Measurements from ENCODE around the gene PCDHA10. TPM values are rescaled to one million over a fixed set of nuclear protein-coding genes. Genes with fewer than 3 reads are reported as not detected.
"Not testable (repeated sequence)": the region's sequence is repeated elsewhere in the genome, so short reads cannot be mapped to it uniquely, and the experiment has no call there.

Gene PCDHA10
- total RNA-seq, 4 donors from 2014 or later = 0.38 to 5.8 (median 0.46) TPM

- Histone ChIP-seq H3K9me3 (peaks cover 0 to 34% (median 12%) of the 10 kb centered on the region in 4 donors), H3K4me3 (peak within 1 kb of the TSS in 2 of 4 donors; percentile 6 to 23), H3K4me1 (no peaks in the 10 kb centered on the region), H3K27ac (no peak within 1 kb of the TSS), H3K27me3 (no peaks in the 10 kb centered on the region), H3K36me3 (no peaks in the 10 kb centered on the region)
- TF ChIP-seq CTCF (IDR thresholded peaks at IDR 0.05) (no peak), POLR2A (IDR thresholded peaks at IDR 0.05) (no peak)
- DNase-seq = no peak
Observed at GRCh38 chr5:140833993-140834392, 21.7 kb upstream of the PCDHA10 start, which contains the start of gene PCDHA7. PCDHA7 (plus strand) TSS chr5:140834269; CDS start chr5:140834384, 115 bp downstream.

GRCh38 chr5:140834439-140835008, 21.2 kb upstream of the PCDHA10 start:
- H3K9me3 ChIP-seq = peaks cover 0 to 31% (median 9%) of the 10 kb centered on the region in 4 donors
- H3K4me3 ChIP-seq = peak overlapping the region in 2 of 4 donors; percentile 6 to 23
- H3K27ac ChIP-seq, H3K4me1 ChIP-seq, H3K36me3 ChIP-seq, H3K27me3 ChIP-seq, DNase-seq: not testable (repeated sequence)

- H3K4me1 ChIP-seq = no peaks in the 10 kb centered on the region
- no peaks in the 10 kb centered on the region for H3K27me3 ChIP-seq
- no peak for TF ChIP-seq POLR2A (IDR thresholded peaks at IDR 0.05)
- TF ChIP-seq CTCF (IDR thresholded peaks at IDR 0.05) = no peak
- no peak overlapping the region for H3K27ac ChIP-seq
- H3K9me3 ChIP-seq = peaks cover 0 to 23% (median 7%) of the 10 kb centered on the region in 4 donors
- no peak for DNase-seq
- no peaks in the 10 kb centered on the region for H3K36me3 ChIP-seq
- no peak overlapping the region for H3K4me3 ChIP-seq
Observed at GRCh38 chr5:140835622-140836510, 19.8 kb upstream of the PCDHA10 start.

GRCh38 chr5:140840978-140841962, 14.4 kb upstream of the PCDHA10 start, which contains the start of gene PCDHA8:
PCDHA8 (plus strand) TSS chr5:140841187; CDS start chr5:140841322, 135 bp downstream.
- H3K27ac ChIP-seq = no peak within 1 kb of the TSS
- no peaks in the 10 kb centered on the region for H3K27me3 ChIP-seq
- no peak for TF ChIP-seq POLR2A (IDR thresholded peaks at IDR 0.05)
- no peak for TF ChIP-seq CTCF (IDR thresholded peaks at IDR 0.05)
- no peaks in the 10 kb centered on the region for H3K4me1 ChIP-seq
- H3K9me3 ChIP-seq = peaks cover 0 to 16% (median 3%) of the 10 kb centered on the region in 4 donors
- no peaks in the 10 kb centered on the region for H3K36me3 ChIP-seq
- DNase-seq = no peak
- no peak within 1 kb of the TSS for H3K4me3 ChIP-seq

GRCh38 chr5:140842798-140843733, 12.6 kb upstream of the PCDHA10 start:
- H3K27me3 ChIP-seq = no peaks in the 10 kb centered on the region
- no peak for DNase-seq
- H3K36me3 ChIP-seq = no peaks in the 10 kb centered on the region
- H3K4me3 ChIP-seq = no peak overlapping the region
- no peak overlapping the region for H3K27ac ChIP-seq
- H3K9me3 ChIP-seq = peaks cover 0 to 13% (median 3%) of the 10 kb centered on the region in 4 donors
- TF ChIP-seq CTCF (IDR thresholded peaks at IDR 0.05) (no peak), POLR2A (IDR thresholded peaks at IDR 0.05) (no peak)
- H3K4me1 ChIP-seq = no peaks in the 10 kb centered on the region

GRCh38 chr5:140848139-140849102, 7.3 kb upstream of the PCDHA10 start, which contains the start of gene PCDHA9:
PCDHA9 (plus strand) TSS chr5:140848382; CDS start chr5:140848496, 114 bp downstream.
- H3K9me3 ChIP-seq = peaks cover 0 to 12% (median 4%) of the 10 kb centered on the region in 4 donors
- H3K36me3 ChIP-seq, H3K27me3 ChIP-seq, H3K4me3 ChIP-seq, DNase-seq, H3K4me1 ChIP-seq, H3K27ac ChIP-seq: not testable (repeated sequence)
